Measurements from ENCODE around the gene SFI1. TPM values are rescaled to one million over a fixed set of nuclear protein-coding genes. Genes with fewer than 3 reads are reported as not detected.
"Not testable (repeated sequence)": the region's sequence is repeated elsewhere in the genome, so short reads cannot be mapped to it uniquely, and the experiment has no call there.

The SFI1 gene
- polyA plus RNA-seq, 1 donor: 52.3 TPM

- DNase-seq: no peak
Measured at GRCh38 chr22:31588970-31589675, 92.8 kb downstream of the SFI1 start.

GRCh38 chr22:31590161-31590560 lies 93.8 kb downstream of the SFI1 start:
- not testable (repeated sequence) for DNase-seq

GRCh38 chr22:31595271-31595670 lies 98.9 kb downstream of the SFI1 start:
- DNase-seq: no peak

- DNase-seq: peak; percentile 29
Measured at GRCh38 chr22:31602259-31602952, 106.1 kb downstream of the SFI1 start.

- no peak for DNase-seq
Measured at GRCh38 chr22:31603081-31603525, 106.8 kb downstream of the SFI1 start.

- no peak for DNase-seq
Measured at GRCh38 chr22:31603574-31603973, 107.2 kb downstream of the SFI1 start.

- no peak for DNase-seq
Measured at GRCh38 chr22:31604137-31604705, 107.9 kb downstream of the SFI1 start.

GRCh38 chr22:31604746-31605705 lies 108.7 kb downstream of the SFI1 start:
- no peak for DNase-seq

- no peak for DNase-seq
Measured at GRCh38 chr22:31605851-31606585, 109.7 kb downstream of the SFI1 start.

- no peak for DNase-seq
Measured at GRCh38 chr22:31607696-31608095, 111.4 kb downstream of the SFI1 start.

- no peak for DNase-seq
Measured at GRCh38 chr22:31609716-31610115, 113.4 kb downstream of the SFI1 start.

- no peak for DNase-seq
Measured at GRCh38 chr22:31610611-31611010, 114.3 kb downstream of the SFI1 start.

- DNase-seq: no peak
Measured at GRCh38 chr22:31611061-31611760, 114.9 kb downstream of the SFI1 start.

GRCh38 chr22:31612891-31613285 lies 116.6 kb downstream of the SFI1 start:
- no peak for DNase-seq

GRCh38 chr22:31613286-31613903 lies 117.1 kb downstream of the SFI1 start:
- no peak for DNase-seq

- DNase-seq: no peak
Measured at GRCh38 chr22:31613904-31614296, 117.6 kb downstream of the SFI1 start.

- no peak for DNase-seq
Measured at GRCh38 chr22:31614781-31615490, 118.6 kb downstream of the SFI1 start.

GRCh38 chr22:31615491-31615860 lies 119.1 kb downstream of the SFI1 start:
- DNase-seq: no peak

- no peak for DNase-seq
Measured at GRCh38 chr22:31615940-31616314, 119.6 kb downstream of the SFI1 start.

Data from left kidney (tissue), 2 donors.